ENCODE data around the gene QSER1.
A peak's percentile ranks its signal among the peaks of the same experiment; 100 is the strongest.

Gene QSER1

DNA sequence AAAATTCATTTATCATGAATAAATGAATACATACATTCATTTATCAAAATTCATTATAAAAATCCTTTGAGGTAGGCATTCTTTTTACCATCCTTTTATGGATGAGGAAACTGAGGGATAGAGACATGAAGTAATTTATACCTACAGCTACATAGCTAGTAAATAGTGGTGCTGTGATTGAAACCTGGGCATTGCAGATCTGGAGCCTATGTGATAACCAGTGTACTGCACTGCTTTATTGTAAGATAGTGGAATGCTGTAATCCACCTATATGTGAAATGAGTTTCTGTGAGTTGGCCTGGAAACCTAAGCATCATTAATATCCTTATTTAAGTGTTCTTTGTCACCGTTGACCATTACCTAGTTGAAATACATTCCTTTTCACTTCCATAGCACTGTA, 4.5 kb downstream of the QSER1 start:
- Mint-ChIP-seq H3K27ac (no peak overlapping the region), H3K36me3 (ENCODE audit: low read depth) (peaks cover 41% of the 10 kb centered on the region), H3K4me1 (ENCODE audit: low read depth) (peaks cover 51% of the 10 kb centered on the region)

GRCh38 chr11:32899438-32899837, 6.8 kb downstream of the QSER1 start:
- peaks cover 30% of the 10 kb centered on the region for H3K36me3 Mint-ChIP-seq (ENCODE audit: low read depth)
- no peak overlapping the region for H3K4me3 Mint-ChIP-seq
- H3K9me3 Mint-ChIP-seq, result no peaks in the 10 kb centered on the region
- no peak for DNase-seq
- no peak overlapping the region for H3K27ac Mint-ChIP-seq
- no peaks in the 10 kb centered on the region for H3K27me3 Mint-ChIP-seq
- H3K4me1 Mint-ChIP-seq (ENCODE audit: low read depth), result peaks cover 49% of the 10 kb centered on the region

More for the DNA sequence above, 4.5 kb downstream of the QSER1 start:
- Mint-ChIP-seq H3K9me3 (no peaks in the 10 kb centered on the region), H3K4me3 (no peak overlapping the region), H3K27me3 (no peaks in the 10 kb centered on the region)
- DNase-seq, result no peak

GRCh38 chr11:32902089-32902665, 9.6 kb downstream of the QSER1 start:
- no peak for DNase-seq
- H3K4me3 Mint-ChIP-seq, result no peak overlapping the region
- no peaks in the 10 kb centered on the region for H3K27me3 Mint-ChIP-seq
- H3K36me3 Mint-ChIP-seq (ENCODE audit: low read depth), result peaks cover 34% of the 10 kb centered on the region
- no peaks in the 10 kb centered on the region for H3K9me3 Mint-ChIP-seq
- no peak overlapping the region for H3K27ac Mint-ChIP-seq
- peaks cover 36% of the 10 kb centered on the region for H3K4me1 Mint-ChIP-seq (ENCODE audit: low read depth)

DNA sequence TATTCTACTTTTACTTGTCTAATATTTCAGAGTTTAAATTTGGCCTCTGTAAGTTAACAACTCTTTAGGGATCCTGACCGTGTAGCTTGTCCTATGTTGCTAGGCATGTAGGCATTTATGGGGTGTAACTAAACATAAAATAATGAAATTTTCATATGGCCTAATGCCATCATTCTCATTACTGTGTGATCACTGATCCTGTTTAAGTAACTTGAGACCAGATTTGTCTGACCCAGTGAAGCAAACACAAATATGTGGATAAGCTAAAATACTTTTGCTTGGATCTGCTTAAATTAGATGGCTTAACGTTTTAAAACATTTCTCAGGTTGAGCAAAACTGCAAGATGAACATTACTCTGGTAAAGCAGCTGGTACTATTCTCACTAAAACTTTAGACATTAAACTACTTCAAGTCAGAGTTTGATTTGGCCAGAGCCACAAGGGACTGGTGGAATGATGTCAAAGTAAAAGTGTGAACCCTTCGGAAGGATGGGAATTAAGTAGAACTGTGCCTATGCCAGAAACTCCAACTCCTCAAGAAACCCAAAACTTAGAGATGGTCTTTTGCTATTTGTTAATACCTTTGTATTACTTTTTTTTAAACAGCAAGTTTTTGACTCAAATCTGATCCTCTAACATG, 12.5 kb downstream of the QSER1 start:
- Mint-ChIP-seq H3K27me3 (no peaks in the 10 kb centered on the region), H3K4me1 (ENCODE audit: low read depth) (peaks cover 31% of the 10 kb centered on the region), H3K27ac (no peak overlapping the region), H3K9me3 (no peaks in the 10 kb centered on the region), H3K4me3 (no peak overlapping the region), H3K36me3 (ENCODE audit: low read depth) (peaks cover 33% of the 10 kb centered on the region)
- no peak for DNase-seq

DNA sequence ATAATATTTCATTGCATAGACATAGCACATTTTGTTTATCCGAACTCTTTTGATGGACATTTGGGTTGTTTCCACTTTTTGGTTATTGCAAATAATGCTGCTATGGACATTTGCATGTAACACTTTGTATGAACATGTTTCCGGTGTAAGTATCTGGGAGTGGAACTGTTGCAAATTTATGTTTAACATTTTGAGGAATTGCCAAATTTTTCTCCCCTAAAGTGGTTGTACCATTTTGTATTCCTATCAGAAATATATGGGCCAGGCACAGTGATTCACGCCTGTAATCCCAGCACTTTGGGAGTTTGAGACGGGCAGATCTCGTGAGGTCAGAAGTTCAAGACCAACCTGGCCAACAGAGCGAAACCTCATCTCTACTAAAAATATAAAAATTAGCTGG, 16.0 kb downstream of the QSER1 start:
- peaks cover 36% of the 10 kb centered on the region for H3K36me3 Mint-ChIP-seq (ENCODE audit: low read depth)
- H3K4me1 Mint-ChIP-seq (ENCODE audit: low read depth), result peaks cover 28% of the 10 kb centered on the region
- no peak for DNase-seq
- no peak overlapping the region for H3K27ac Mint-ChIP-seq
- H3K9me3 Mint-ChIP-seq, result no peaks in the 10 kb centered on the region
- H3K4me3 Mint-ChIP-seq, result no peak overlapping the region
- H3K27me3 Mint-ChIP-seq, result no peaks in the 10 kb centered on the region

DNA sequence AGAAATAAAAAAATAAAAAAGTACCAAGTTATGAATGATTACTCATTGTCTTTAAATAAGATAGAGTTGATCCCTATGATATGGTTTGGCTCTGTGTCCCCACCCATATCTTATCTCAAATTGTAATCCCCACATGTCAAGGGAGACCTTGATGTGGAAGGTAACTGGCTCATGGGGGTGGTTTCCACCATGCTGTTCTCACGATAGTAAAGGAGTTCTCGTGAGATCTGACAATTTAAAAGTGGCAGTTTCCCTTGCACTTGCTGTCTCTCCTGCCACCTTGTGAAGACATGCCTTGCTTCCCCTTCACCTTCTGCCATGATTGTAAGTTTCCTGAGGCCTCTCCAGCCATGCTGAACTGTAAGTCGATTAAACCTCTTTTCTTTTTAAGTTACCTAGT, 18.8 kb downstream of the QSER1 start:
- Mint-ChIP-seq H3K27me3 (no peaks in the 10 kb centered on the region), H3K36me3 (ENCODE audit: low read depth) (peaks cover 34% of the 10 kb centered on the region), H3K27ac (no peak overlapping the region), H3K9me3 (no peaks in the 10 kb centered on the region), H3K4me1 (ENCODE audit: low read depth) (peaks cover 25% of the 10 kb centered on the region), H3K4me3 (no peak overlapping the region)
- DNase-seq, result no peak

- no peak for DNase-seq
- H3K4me1 Mint-ChIP-seq (ENCODE audit: low read depth), result peaks cover 25% of the 10 kb centered on the region
- no peaks in the 10 kb centered on the region for H3K9me3 Mint-ChIP-seq
- H3K27ac Mint-ChIP-seq, result no peak overlapping the region
- H3K36me3 Mint-ChIP-seq (ENCODE audit: low read depth), result peaks cover 27% of the 10 kb centered on the region
- H3K27me3 Mint-ChIP-seq, result no peaks in the 10 kb centered on the region
- H3K4me3 Mint-ChIP-seq, result no peak overlapping the region
These were observed 20.8 kb downstream of the QSER1 start for GRCh38 chr11:32913445-32913844.

- no peak for DNase-seq
- H3K9me3 Mint-ChIP-seq, result no peaks in the 10 kb centered on the region
- H3K4me3 Mint-ChIP-seq, result no peak overlapping the region
- H3K27me3 Mint-ChIP-seq, result no peaks in the 10 kb centered on the region
- peaks cover 18% of the 10 kb centered on the region for H3K36me3 Mint-ChIP-seq (ENCODE audit: low read depth)
- H3K27ac Mint-ChIP-seq, result no peak overlapping the region
- H3K4me1 Mint-ChIP-seq (ENCODE audit: low read depth), result peaks cover 32% of the 10 kb centered on the region
These were observed 23.8 kb downstream of the QSER1 start for GRCh38 chr11:32916361-32916760.

GRCh38 chr11:32916994-32917393, 24.4 kb downstream of the QSER1 start:
- no peak for DNase-seq
- H3K27ac Mint-ChIP-seq, result no peak overlapping the region
- no peaks in the 10 kb centered on the region for H3K9me3 Mint-ChIP-seq

DNA sequence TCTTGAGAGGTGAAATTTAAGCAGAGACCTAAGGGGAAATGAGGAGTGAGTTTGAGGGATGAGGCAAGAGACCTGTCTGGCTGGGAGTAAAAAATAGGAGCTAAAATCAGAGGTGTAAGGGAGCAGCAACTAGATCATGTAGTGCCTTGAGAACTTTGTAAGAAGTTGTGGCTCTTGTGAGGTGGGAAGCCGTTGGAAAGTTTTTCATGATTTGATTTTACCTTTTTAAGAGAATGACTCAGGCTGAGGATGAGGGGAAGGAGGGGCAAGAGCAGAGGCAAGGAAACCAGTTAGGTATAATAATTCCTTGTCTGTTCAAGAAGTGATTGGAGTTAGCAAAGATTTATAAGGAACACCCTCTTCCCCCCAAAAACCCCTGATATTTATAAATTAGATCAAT, 25.8 kb downstream of the QSER1 start:
- Mint-ChIP-seq H3K27ac (peak overlapping the region; percentile 1), H3K4me3 (no peak overlapping the region), H3K36me3 (ENCODE audit: low read depth) (peaks cover 10% of the 10 kb centered on the region), H3K27me3 (no peaks in the 10 kb centered on the region), H3K9me3 (no peaks in the 10 kb centered on the region), H3K4me1 (ENCODE audit: low read depth) (peaks cover 27% of the 10 kb centered on the region)
- DNase-seq, result no peak

More at GRCh38 chr11:32916994-32917393, 24.4 kb downstream of the QSER1 start:
- no peaks in the 10 kb centered on the region for H3K27me3 Mint-ChIP-seq
- peaks cover 28% of the 10 kb centered on the region for H3K4me1 Mint-ChIP-seq (ENCODE audit: low read depth)
- H3K36me3 Mint-ChIP-seq (ENCODE audit: low read depth), result peaks cover 15% of the 10 kb centered on the region
- H3K4me3 Mint-ChIP-seq, result no peak overlapping the region

DNA sequence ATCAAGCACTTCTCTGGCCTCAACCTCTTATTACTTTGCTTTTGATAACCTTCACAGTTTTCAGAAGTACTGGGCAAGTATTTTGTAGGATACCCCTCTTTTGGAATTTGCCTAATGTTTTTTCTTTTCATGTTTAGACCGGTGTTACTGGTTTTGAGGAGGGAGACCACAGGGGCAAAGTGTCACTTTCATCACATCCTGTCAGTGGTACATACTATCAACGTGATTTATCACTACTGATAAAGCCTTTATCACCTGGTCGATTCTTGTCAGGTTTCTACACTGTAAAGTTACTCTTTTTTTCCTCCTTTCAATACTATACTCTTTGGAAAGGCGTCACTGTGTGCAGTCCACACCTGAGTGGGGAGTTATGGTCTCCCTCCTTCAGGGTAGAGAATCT, 26.7 kb downstream of the QSER1 start:
- no peak overlapping the region for H3K4me3 Mint-ChIP-seq
- no peak overlapping the region for H3K27ac Mint-ChIP-seq
- H3K4me1 Mint-ChIP-seq (ENCODE audit: low read depth), result peaks cover 27% of the 10 kb centered on the region
- peaks cover 10% of the 10 kb centered on the region for H3K36me3 Mint-ChIP-seq (ENCODE audit: low read depth)
- no peak for DNase-seq
- no peaks in the 10 kb centered on the region for H3K27me3 Mint-ChIP-seq
- H3K9me3 Mint-ChIP-seq, result no peaks in the 10 kb centered on the region

DNA sequence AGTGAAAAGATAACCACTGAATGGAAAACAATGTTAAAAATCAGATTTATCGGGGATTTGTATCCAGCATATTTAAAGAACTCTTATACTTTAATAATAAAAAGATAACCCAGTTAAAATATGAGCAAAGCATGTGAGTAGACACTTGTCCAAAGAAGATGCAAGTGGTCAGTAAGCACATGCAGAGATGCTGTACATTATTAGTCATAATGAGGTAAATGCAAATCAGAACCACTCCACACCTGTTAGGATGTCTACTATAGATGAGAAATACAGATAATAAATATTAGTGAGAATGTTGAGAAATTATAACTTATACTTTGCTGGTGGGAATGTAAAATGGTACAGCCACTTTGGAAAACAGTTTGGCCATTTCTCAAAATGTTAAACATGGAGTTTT, 28.0 kb downstream of the QSER1 start:
- Mint-ChIP-seq H3K4me3 (no peak overlapping the region), H3K36me3 (ENCODE audit: low read depth) (peaks cover 11% of the 10 kb centered on the region), H3K27me3 (no peaks in the 10 kb centered on the region), H3K9me3 (no peaks in the 10 kb centered on the region), H3K27ac (no peak overlapping the region), H3K4me1 (ENCODE audit: low read depth) (peaks cover 27% of the 10 kb centered on the region)
- no peak for DNase-seq

- no peak overlapping the region for H3K4me3 Mint-ChIP-seq
- H3K27ac Mint-ChIP-seq, result no peak overlapping the region
- H3K4me1 Mint-ChIP-seq (ENCODE audit: low read depth), result peaks cover 27% of the 10 kb centered on the region
- H3K27me3 Mint-ChIP-seq, result no peaks in the 10 kb centered on the region
- H3K9me3 Mint-ChIP-seq, result no peaks in the 10 kb centered on the region
- H3K36me3 Mint-ChIP-seq (ENCODE audit: low read depth), result peaks cover 9% of the 10 kb centered on the region
- DNase-seq, result no peak
These were observed 28.6 kb downstream of the QSER1 start for GRCh38 chr11:32921204-32921603.

- peaks cover 6% of the 10 kb centered on the region for H3K4me1 Mint-ChIP-seq (ENCODE audit: low read depth)
- DNase-seq, result no peak
- H3K27me3 Mint-ChIP-seq, result no peaks in the 10 kb centered on the region
- H3K4me3 Mint-ChIP-seq, result no peak overlapping the region
- H3K27ac Mint-ChIP-seq, result no peak overlapping the region
- peaks cover 81% of the 10 kb centered on the region for H3K36me3 Mint-ChIP-seq (ENCODE audit: low read depth)
- H3K9me3 Mint-ChIP-seq, result no peaks in the 10 kb centered on the region
These were observed 39.0 kb downstream of the QSER1 start for GRCh38 chr11:32931606-32932005.

- DNase-seq, result no peak
- H3K4me3 Mint-ChIP-seq, result no peak overlapping the region
- no peak overlapping the region for H3K27ac Mint-ChIP-seq
- no peaks in the 10 kb centered on the region for H3K27me3 Mint-ChIP-seq
- peaks cover 83% of the 10 kb centered on the region for H3K36me3 Mint-ChIP-seq (ENCODE audit: low read depth)
- no peaks in the 10 kb centered on the region for H3K9me3 Mint-ChIP-seq
- peaks cover 6% of the 10 kb centered on the region for H3K4me1 Mint-ChIP-seq (ENCODE audit: low read depth)
These were observed 39.6 kb downstream of the QSER1 start for GRCh38 chr11:32932196-32932595.
